ENCODE results near the gene HYAL1. TPM values are rescaled to one million over a fixed set of nuclear protein-coding genes. Genes with fewer than 3 reads are reported as not detected.
A peak's percentile ranks its signal among the peaks of the same experiment; 100 is the strongest.

Gene HYAL1
- total RNA-seq, 1 donor from 2014 or later, result not detected

DNA sequence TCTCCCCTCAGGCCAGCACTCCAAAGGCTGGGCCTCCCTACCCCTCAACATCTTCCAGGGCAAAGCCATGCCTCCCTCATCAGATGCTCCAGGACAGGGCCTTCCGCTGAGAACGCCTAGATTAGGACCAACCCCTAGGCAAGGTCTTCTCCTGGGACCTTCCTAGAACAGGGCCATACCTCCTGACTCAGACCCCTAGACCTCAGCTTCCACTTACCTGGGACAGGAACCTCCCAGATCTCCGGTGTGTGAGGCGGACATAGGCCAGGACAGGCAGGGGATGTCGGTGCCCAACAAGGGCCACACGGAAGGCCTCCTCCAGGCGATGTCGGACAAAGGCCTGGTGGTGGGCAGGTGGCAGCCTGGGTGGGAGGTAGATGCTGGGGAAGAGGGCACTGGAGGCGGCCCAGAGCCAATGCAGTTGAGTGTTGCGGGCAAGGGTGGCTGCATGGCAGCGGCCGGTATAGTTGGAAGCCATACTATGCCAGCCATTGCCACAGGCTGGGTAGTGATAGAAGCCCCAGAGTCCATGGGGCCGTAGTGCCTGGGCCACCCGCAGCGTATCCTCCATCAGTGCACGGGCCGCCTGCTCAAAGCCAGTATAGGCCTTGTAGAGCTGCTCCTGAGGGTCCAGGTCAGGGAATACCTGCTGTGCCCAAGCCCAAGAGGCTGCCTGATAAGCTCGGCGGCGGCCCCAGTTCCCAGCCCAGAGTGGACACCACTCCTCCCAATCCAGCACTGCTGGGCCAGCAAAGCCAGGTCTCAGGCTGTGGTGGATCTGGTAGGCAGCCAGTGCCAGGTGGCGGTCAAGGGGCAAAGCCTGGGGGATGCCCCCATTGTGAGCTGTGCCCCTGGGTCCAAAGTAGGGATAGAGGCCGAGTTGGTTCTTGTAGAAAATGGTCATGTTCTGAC lies 8.6 kb downstream of the HYAL1 start:
- Histone ChIP-seq H3K4me3 (ENCODE audit: low read depth, low read length) (no peak overlapping the region), H3K36me3 (ENCODE audit: control insufficient read depth, insufficient read depth, low read length) (no peaks in the 10 kb centered on the region), H3K27me3 (ENCODE audit: control insufficient read depth, insufficient read depth, low read length) (no peaks in the 10 kb centered on the region)
- no peak for DNase-seq (ENCODE audit: low read depth)
- TF ChIP-seq, protein P1, sequence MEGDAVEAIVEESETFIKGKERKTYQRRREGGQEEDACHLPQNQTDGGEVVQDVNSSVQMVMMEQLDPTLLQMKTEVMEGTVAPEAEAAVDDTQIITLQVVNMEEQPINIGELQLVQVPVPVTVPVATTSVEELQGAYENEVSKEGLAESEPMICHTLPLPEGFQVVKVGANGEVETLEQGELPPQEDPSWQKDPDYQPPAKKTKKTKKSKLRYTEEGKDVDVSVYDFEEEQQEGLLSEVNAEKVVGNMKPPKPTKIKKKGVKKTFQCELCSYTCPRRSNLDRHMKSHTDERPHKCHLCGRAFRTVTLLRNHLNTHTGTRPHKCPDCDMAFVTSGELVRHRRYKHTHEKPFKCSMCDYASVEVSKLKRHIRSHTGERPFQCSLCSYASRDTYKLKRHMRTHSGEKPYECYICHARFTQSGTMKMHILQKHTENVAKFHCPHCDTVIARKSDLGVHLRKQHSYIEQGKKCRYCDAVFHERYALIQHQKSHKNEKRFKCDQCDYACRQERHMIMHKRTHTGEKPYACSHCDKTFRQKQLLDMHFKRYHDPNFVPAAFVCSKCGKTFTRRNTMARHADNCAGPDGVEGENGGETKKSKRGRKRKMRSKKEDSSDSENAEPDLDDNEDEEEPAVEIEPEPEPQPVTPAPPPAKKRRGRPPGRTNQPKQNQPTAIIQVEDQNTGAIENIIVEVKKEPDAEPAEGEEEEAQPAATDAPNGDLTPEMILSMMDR (IDR thresholded peaks at IDR 0.05; ENCODE audit: insufficient read depth, low read length, poor library complexity, severe bottlenecking), result no peak

DNA sequence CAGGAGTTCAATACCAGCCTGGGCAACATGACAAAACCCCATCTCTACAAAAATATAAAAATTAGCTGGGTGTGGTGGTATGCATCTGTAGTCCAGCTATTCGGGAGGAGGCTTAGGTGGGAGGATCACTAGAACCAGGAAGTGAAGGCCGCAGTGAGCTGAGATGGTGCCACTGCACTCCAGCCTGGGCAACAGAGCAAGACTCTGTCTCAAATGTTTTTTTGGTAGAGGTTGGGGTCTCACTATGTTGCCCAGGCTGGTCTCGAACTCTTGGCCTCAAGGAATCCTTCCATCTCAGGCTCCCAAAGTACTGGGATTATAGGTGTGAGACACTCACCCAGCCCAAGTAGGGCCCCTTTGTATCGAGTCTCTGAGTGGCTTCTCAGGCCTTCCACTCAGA lies 9.3 kb downstream of the HYAL1 start:
- H3K4me3 ChIP-seq (ENCODE audit: low read depth, low read length), result no peak overlapping the region
- no peaks in the 10 kb centered on the region for H3K27me3 ChIP-seq (ENCODE audit: control insufficient read depth, insufficient read depth, low read length)
- H3K36me3 ChIP-seq (ENCODE audit: control insufficient read depth, insufficient read depth, low read length), result no peaks in the 10 kb centered on the region
- TF ChIP-seq, protein P1 (IDR thresholded peaks at IDR 0.05; ENCODE audit: insufficient read depth, low read length, poor library complexity, severe bottlenecking), result no peak
- no peak for DNase-seq (ENCODE audit: low read depth)

DNA sequence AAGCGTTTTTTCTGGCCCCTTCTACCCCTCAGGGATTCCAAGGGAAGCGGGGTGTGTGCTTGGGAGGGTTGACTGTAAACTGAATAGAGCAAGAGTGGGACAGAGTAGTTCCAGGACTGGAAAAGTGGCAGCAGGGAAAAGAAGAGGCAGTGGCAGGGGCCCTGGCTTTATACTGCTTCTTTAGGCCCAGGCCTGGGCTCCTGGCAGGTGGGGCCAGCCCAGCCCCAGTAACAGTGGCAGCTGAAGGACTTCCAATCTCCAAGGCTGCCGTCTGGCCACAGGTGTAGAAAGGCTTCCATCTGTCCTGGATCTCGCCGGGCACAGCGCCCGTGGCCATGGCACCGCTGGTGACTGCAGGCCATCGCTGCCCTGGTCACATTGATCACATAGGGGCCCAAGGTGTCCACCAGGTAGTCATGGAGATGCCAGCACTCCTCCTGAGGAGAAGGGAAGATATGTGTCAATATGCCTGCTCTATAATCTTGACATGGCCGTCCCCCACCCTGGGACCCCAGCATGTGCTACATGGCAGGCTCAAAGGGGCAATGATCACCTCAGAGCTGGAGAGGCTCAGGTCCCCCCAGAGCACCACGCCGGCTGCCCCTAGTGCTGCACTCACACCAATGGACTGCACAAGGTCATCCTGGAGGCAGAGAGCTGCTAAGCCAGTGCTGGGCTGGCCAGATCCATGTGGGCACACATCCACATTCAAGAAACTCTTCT lies 10.1 kb downstream of the HYAL1 start:
- no peak overlapping the region for H3K4me3 ChIP-seq (ENCODE audit: low read depth, low read length)
- DNase-seq (ENCODE audit: low read depth), result no peak
- H3K36me3 ChIP-seq (ENCODE audit: control insufficient read depth, insufficient read depth, low read length), result peaks cover 3% of the 10 kb centered on the region
- H3K27me3 ChIP-seq (ENCODE audit: control insufficient read depth, insufficient read depth, low read length), result no peaks in the 10 kb centered on the region
- TF ChIP-seq, protein P1 (IDR thresholded peaks at IDR 0.05; ENCODE audit: insufficient read depth, low read length, poor library complexity, severe bottlenecking), result no peak

DNA sequence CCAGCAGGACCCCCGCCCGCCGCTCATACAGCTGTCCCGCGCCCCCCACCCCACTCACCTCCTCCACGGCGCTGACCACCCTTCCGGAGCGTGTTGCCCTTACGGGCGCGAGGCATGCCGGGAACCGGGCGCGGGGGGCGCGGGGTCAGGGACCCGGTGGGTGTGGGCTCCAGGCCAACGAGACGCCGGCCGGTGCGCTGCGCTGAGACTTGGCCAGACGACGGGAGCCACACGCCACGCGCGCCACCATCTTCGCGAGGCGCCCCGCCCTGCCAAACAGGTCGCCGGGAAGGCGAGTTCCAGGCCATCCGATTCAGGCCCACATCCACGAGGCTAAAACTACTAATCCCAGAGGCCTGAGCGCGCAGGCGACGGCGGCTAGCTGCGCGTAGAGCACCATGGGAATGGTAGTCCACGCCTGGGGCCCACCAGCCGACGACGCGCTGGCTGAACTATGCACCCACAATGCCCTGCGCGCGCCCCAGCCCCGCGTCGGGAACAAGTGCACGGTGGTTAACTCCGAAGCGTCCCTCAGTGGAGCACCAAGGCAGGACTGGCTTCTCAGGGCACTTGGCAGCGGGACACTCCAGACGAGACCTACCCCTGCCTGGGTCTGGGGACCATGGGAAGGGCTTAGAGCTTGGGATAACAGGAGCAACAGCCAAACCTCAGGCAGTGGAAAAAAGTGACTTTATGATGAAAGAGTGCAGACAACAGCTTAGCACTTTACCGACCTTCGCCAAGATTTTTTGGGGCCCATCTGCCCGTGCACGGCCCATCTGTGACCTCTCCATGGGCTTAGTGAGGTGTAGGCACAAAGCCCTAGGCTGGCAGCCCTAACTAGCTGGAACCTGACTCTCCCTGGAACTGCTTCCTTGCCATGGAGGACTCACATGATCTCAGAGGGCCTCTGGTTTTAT lies 11.0 kb downstream of the HYAL1 start, which contains the start of gene IFRD2:
IFRD2 (minus strand) TSS at position 271 of the 920 bp plus-strand sequence; CDS start at position 116, 155 bp downstream.
- no peaks in the 10 kb centered on the region for H3K27me3 ChIP-seq (ENCODE audit: control insufficient read depth, insufficient read depth, low read length)
- DNase-seq (ENCODE audit: low read depth), result peak; percentile 90
- peak within 1 kb of the TSS; percentile 89 for H3K4me3 ChIP-seq (ENCODE audit: low read depth, low read length)
- peaks cover 3% of the 10 kb centered on the region for H3K36me3 ChIP-seq (ENCODE audit: control insufficient read depth, insufficient read depth, low read length)
- TF ChIP-seq, protein P1 (IDR thresholded peaks at IDR 0.05; ENCODE audit: insufficient read depth, low read length, poor library complexity, severe bottlenecking), result no peak

DNA sequence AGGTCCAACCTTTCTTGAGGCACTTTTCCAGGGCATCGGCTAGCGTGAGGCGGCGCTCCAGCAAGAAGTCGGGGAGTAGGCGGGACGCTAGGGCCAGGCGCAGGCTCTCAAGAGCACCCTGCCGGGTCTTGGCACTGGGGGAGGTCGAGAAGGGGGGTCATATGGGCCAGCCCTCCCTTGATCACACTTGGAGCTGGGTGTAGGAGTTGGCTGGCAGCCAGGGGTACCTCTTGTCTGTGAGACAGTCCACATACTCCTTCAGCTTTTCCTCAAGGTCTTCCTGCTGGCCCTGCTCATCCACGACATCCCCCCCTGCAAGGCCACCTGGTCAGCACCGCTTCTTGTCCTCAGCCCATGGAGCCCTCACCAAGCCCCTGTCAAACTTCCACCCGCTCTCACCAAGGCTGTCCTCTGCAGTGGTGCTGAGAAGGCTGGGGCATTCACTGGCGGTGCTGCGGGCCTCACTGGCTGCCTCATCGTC lies 13.2 kb downstream of the HYAL1 start:
- H3K4me3 ChIP-seq (ENCODE audit: low read depth, low read length), result no peak overlapping the region
- no peak for DNase-seq (ENCODE audit: low read depth)
- TF ChIP-seq, protein P1 (IDR thresholded peaks at IDR 0.05; ENCODE audit: insufficient read depth, low read length, poor library complexity, severe bottlenecking), result no peak
- H3K27me3 ChIP-seq (ENCODE audit: control insufficient read depth, insufficient read depth, low read length), result no peaks in the 10 kb centered on the region
- peaks cover 3% of the 10 kb centered on the region for H3K36me3 ChIP-seq (ENCODE audit: control insufficient read depth, insufficient read depth, low read length)
